HepG2 (cell line): Measurements from ENCODE around the gene CHSY3.

Experiments
- CTCF ChIP-seq: sonication (generic); formaldehyde crosslinking; IDR thresholded peaks from 2 replicates; pipeline ENCODE4 v1.5.0; 2020; ENCODE audit warnings: mild to moderate bottlenecking, missing genetic modification reagents, moderate library complexity
- HOXA7 ChIP-seq: sonication (generic); formaldehyde crosslinking; IDR thresholded peaks from 2 replicates; pipeline ENCODE4 v1.8.1; 2022; ENCODE audit warnings: mild to moderate bottlenecking, missing genetic modification reagents, moderate library complexity
- MYC ChIP-seq: sonication (generic); formaldehyde crosslinking; IDR thresholded peaks from 2 replicates; pipeline ENCODE4 v1.9.0; 2021; ENCODE audit warnings: missing genetic modification reagents, borderline replicate concordance
- NFE2 ChIP-seq: sonication (generic); formaldehyde crosslinking; IDR thresholded peaks from 2 replicates; pipeline ENCODE4 v1.4.0; 2020; ENCODE audit warnings: missing genetic modification reagents
- RFX5 ChIP-seq: IDR thresholded peaks from 2 replicates; pipeline ENCODE4 v1.6.1; 2011; ENCODE audit warnings: low read depth, low read length, improper control_type of control experiment
- SIN3B ChIP-seq: fragments of 150-350 bp; IDR thresholded peaks from 2 replicates; pipeline ENCODE4 v1.6.1; 2014; ENCODE audit warnings: low read length
- ZNF17 ChIP-seq: sonication (generic); formaldehyde crosslinking; IDR thresholded peaks from 2 replicates; pipeline ENCODE4 v1.5.0; 2020; ENCODE audit warnings: mild to moderate bottlenecking, missing genetic modification reagents
- TF ChIP-seq, protein P1 (sequence below): sonication (generic); formaldehyde crosslinking; IDR thresholded peaks from 2 replicates; pipeline ENCODE4 v1.8.0; 2022; ENCODE audit warnings: missing genetic modification reagents, mild to moderate bottlenecking, moderate library complexity, borderline replicate concordance

DNA sequence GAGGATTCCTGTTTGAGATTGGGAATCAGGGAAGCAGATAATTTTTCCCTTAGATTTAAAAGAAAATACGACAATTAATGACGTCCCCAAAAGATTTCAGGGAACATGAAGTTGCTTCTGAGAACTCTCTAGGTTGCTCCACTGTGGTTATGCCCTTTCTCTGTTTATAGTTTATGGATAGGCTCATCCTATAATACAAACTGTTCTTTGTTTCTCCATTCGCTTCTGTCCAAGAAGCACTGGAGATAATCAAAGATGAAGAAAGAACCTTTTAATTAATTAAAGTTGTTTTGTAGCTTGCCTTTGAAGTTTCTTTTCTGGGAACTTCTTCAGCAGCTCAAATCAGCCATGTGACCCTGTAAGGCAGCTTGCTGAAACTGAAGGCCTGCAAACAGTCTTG lies 87.5 kb downstream of the CHSY3 start:
- TF ChIP-seq ZNF17 (CRISPR knock-in tag) (no peak), CTCF (CRISPR knock-in tag) (no peak), NFE2 (CRISPR knock-in tag) (no peak), MYC (CRISPR knock-in tag) (no peak), HOXA7 (CRISPR knock-in tag) (no peak), SIN3B (no peak), RFX5 (no peak)
- TF ChIP-seq, protein P1, sequence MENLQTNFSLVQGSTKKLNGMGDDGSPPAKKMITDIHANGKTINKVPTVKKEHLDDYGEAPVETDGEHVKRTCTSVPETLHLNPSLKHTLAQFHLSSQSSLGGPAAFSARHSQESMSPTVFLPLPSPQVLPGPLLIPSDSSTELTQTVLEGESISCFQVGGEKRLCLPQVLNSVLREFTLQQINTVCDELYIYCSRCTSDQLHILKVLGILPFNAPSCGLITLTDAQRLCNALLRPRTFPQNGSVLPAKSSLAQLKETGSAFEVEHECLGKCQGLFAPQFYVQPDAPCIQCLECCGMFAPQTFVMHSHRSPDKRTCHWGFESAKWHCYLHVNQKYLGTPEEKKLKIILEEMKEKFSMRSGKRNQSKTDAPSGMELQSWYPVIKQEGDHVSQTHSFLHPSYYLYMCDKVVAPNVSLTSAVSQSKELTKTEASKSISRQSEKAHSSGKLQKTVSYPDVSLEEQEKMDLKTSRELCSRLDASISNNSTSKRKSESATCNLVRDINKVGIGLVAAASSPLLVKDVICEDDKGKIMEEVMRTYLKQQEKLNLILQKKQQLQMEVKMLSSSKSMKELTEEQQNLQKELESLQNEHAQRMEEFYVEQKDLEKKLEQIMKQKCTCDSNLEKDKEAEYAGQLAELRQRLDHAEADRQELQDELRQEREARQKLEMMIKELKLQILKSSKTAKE (CRISPR knock-in tag), result no peak
